ENCODE data around the gene PSME3.

GRCh38 chr17:42804918-42805367, 28.3 kb upstream of the PSME3 start:
- TF ChIP-seq FOSL1 (IDR thresholded peaks at IDR 0.05; ENCODE audit: low read depth) = no peak
- no peak for TF ChIP-seq POLR2A (IDR thresholded peaks at IDR 0.05; ENCODE audit: borderline replicate concordance, extremely low read depth, insufficient read depth, insufficient read length)
- TF ChIP-seq CTCF (IDR thresholded peaks at IDR 0.05 in 2 of 3, conservative IDR thresholded peaks at IDR 0.05 in 1 of 3; ENCODE audit: borderline replicate concordance in 1 of 3, insufficient read depth in 1 of 3, low read depth in 2 of 3, low read length in 2 of 3) = no peak
- TF ChIP-seq ATF3 (IDR thresholded peaks at IDR 0.05) = no peak
- no peak for TF ChIP-seq MAX (IDR thresholded peaks at IDR 0.05)
- TF ChIP-seq EZH2phosphoT487 (IDR thresholded peaks at IDR 0.05; ENCODE audit: borderline replicate concordance) = no peak
- no peak for TF ChIP-seq REST (IDR thresholded peaks at IDR 0.05; ENCODE audit: low read depth)
- no peak for TF ChIP-seq POLR2AphosphoS5 (IDR thresholded peaks at IDR 0.05; ENCODE audit: low read depth, low read length)
